NK-92 treated with Interleukin-12 subunit alpha and Interleukin-12 subunit beta, amount 100 ng/mL, for 24 hours (cell line): ENCODE data around the gene ITFG1.
A peak's percentile ranks its signal among the peaks of the same experiment; 100 is the strongest.

Experiments
- DNase-seq: peaks from one replicate; lab custom pipeline; 2025; lab: John Stamatoyannopoulos, UW

ITFG1 gene

GRCh38 chr16:47460711-47461597 lies at the start of gene ITFG1, which contains the start of gene PHKB:
Gene ITFG1 (minus strand): TSS chr16:47461063. CDS start chr16:47461045, 18 bp downstream.
Gene PHKB (plus strand): TSS chr16:47461331. CDS start chr16:47461351, 20 bp downstream.
- DNase-seq = peak; percentile 84

- DNase-seq = no peak
Observed at GRCh38 chr16:47507701-47508100, 46.8 kb upstream of the ITFG1 start.

DNA sequence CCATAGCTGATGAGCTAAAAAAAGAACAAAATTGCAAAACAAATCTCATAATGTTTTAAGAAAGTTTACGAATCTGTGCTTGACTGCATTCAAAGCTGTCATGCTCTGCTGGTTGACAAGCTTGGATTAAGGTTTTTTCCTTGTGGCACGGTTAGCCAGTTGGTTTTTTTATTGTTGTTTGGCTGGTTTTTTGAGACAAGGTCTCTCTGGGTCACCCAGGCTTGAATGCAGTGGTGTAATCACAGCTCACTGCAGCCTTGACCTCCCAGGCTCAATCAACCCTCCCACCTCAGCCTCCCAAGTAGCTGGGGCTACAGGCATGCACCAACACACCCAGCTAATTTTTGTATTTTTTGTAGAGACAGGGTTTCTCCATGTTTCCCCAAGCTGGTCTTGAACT lies 45.9 kb upstream of the ITFG1 start:
- DNase-seq = no peak

DNA sequence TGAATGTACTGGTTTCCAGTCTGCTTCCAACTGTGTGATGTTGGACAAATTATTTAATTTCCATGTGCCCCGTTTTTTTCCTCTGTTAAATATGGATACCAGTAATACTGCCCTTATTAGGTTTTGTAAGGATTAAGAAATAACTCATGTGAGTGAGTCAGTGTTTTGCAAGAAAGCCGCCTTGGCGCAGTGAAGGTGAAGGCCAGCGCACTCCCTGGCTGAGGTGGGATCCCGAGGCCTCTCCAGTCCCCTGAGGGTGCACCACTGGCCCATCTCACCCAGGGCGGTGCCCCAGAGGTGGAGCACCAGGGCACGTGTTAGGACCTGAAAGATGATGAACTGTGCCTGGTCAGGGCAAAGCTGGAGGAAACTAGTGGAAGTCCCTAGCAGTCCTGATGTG lies 43.7 kb upstream of the ITFG1 start:
- no peak for DNase-seq

- no peak for DNase-seq
Observed at GRCh38 chr16:47503936-47504335, 43.1 kb upstream of the ITFG1 start.

- DNase-seq = no peak
Observed at GRCh38 chr16:47499700-47500264, 38.9 kb upstream of the ITFG1 start.

DNA sequence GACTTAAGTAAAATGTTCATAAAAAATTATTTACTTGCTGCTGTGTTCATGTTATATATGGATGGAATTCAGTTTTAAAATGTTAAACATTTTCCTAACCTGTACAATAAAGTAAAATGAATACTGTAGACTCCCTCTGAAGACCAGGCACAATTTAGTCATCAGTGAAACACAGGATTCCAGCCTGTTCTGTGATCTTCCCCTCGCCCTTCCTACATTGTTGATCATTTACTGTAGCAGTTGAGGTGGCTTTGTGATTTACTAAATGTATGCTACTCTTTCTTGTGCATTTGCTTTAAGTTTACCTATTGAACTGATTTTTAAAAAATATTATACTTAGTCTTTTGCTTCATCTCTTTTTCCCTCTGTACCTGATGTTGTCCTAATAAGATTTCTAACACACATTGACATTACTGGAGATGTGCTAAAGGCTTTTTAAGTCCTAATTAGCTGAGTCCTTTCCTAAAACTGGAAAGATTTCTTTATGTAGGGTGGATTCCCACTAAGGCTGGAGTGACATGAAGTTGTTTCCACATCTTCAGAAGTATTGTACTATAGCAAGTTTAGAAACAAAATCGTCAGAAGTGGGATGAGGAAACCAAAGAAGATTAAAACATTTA lies 38.3 kb upstream of the ITFG1 start:
- no peak for DNase-seq

DNA sequence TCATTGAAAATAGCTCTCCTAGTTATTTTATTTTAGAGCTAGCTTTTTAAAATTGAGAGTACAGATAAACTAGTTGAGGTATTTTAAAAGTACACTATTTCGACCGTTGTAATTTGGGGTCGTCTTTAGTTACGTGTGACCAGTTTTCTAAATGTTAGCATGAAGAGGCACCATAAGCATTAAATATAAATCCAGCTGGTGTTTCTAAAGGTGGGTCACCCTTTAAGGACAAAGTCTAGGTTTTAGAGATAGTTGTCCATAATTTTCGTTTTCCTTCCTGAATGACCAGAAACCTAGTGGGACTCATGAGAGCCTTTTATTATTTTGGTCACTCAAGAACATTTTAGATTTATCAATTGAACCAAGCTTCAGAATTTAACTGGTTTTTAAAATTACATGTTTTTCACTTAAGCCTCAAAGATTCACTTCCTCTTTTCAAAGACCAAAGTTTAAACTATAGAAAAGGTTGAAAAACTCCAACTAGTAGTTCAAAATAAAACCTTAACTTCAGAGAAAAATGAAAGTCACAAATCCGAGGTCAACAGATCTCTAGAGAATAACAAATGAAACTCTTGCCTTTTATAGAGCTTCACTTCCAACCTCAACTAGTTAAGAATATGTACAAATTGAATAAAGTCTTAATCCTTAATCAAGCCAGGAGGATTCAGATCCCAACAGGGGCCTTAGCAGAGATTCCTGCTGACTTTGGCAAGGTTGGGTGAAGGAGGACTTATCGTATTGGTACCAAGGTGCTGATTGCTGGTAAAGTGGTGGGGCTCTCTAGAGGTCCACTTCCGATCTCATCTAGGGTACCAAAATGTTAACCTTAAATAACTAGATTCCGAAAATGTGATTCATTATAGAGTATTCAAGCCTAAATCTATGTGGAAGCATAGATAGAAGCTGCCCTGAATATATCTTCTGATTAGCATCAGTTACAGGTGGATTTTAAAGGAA lies 32.8 kb upstream of the ITFG1 start:
- DNase-seq = no peak

GRCh38 chr16:47492428-47493377 lies 31.8 kb upstream of the ITFG1 start:
- no peak for DNase-seq

GRCh38 chr16:47492036-47492427 lies 31.2 kb upstream of the ITFG1 start:
- no peak for DNase-seq

GRCh38 chr16:47490471-47490870 lies 29.6 kb upstream of the ITFG1 start:
- no peak for DNase-seq

DNA sequence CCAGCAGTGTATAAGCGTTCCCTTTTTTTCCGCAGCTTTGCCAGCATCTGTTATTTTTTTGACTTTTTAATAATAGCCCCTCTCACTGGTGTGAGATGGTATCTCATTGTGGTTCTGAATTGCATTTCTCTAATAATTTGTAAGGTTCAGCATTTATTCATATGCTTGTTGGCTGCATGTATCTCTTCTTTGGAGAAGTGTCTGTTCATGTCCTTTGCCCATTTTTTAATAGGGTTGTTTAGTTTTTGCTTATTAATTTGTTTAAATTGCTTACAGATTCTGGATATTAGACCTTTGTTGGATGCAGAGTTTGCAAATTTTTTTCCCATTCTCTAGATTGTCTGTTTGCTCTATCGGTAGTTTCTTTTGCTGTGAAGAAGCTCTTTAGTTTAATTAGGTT lies 27.2 kb upstream of the ITFG1 start:
- no peak for DNase-seq

DNA sequence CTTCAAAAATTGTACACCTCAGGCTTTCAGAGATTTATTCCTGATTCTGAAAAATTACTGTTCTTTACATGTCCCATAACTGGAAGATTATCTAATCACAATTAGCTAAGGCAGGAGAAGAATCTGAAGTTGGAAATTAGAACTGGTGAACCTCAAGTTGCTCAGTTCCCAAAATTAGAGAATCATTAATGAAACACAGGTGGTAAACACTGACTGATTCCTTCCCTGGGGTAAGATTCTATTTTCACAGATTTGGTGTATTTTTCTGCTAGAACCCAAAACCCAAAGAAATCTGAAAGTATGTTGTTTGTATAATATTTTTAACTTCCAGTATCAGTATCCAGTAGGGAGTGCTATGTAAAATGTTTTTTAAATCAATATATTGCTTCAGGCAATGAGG lies 26.0 kb upstream of the ITFG1 start:
- DNase-seq = no peak

DNA sequence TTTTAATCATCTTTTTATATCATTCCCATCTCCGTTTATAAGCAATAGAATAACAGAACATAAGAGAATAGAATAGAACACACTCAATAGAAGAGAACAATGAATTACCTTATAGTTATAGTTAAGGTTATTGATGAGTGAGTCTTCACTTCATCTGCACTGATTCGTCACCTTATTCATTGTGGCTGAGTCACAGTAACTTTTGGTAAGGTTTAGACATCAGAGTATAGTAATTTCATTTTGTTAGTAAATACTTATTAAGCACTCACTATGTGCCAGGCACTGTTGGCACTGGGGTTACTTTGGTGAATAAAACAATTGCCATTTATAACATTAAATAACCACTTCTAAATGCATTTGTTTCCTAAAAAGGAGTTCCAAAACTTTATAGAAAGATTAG lies 22.8 kb upstream of the ITFG1 start:
- no peak for DNase-seq

GRCh38 chr16:47481698-47482374 lies 21.0 kb upstream of the ITFG1 start:
- no peak for DNase-seq

GRCh38 chr16:47480410-47480809 lies 19.5 kb upstream of the ITFG1 start:
- no peak for DNase-seq

- DNase-seq = no peak
Observed at GRCh38 chr16:47477679-47478078, 16.8 kb upstream of the ITFG1 start.

DNA sequence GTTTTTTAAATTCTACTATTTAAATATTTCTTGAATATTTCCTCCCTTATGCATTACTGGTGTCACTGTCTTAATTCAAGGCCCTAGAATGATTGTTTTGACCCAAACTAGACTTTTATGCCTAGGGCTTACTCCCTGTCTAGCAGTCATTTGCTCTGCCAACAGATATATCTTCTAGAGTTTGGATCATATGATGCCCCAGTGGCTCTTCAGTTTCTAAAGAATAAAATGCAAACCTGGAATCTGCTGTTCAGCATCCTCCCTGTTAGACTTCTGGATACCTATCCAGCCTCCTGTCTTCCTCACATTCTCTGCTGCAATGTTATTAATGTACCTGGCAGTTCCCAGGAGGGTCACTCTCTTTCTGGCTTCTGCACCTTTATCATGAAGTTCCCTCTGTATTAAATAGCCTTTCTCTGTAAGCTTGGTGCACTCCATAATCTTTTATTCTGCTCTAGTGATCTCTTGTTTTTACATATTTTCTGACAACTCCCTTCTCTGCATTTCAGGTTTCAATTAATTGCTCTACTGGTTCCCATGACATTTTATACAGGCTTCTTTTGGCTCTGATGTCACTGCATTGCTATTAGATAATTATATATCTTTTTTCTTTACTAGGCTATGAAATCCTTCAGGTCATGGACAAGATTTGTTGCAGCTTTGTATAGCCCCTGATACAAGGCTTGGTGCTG lies 15.9 kb upstream of the ITFG1 start:
- no peak for DNase-seq

DNA sequence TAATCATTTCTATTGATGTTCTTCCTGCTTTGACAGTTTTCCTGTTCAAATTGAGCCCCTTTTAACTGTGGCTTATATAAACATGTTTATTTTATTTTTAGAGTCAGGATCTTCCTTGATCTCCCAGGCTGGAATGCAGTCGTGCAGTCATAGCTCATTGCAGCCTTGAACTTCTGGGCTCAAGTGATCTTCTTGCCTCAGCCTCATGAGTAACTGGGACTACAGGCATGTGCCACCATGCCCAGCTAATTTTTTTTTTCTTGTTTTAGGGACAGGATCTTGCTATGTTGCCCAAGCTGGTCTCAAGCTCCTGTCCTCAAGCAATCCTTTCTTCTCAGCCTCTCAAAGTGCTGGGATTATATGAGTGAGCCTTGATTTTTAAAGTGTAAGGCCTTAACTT lies 14.9 kb upstream of the ITFG1 start:
- no peak for DNase-seq

- no peak for DNase-seq
Observed at GRCh38 chr16:47473792-47474191, 12.9 kb upstream of the ITFG1 start.
